SK-N-SH treated with all-trans-retinoic acid at 6 μM for 48 hours (cell line): Measurements from ENCODE around the gene NPC1L1.

Experiments used
- ATAC-seq: fragments of 200-7000 bp; cut with Tn5 transposase; 3 replicates; pipeline ENCODE4 v1.9.1; 2020; ENCODE audit warnings: mild to moderate bottlenecking, moderate library complexity
- BACH2 ChIP-seq: fragments of 250-450 bp; sonication (Bioruptor Pico); IDR thresholded peaks from 2 replicates; pipeline ENCODE4 v1.9.0; 2021; ENCODE audit warnings: mild to moderate bottlenecking, borderline replicate concordance
- CREB5 ChIP-seq: fragments of 250-450 bp; sonication (Bioruptor Pico); IDR thresholded peaks from 2 replicates; pipeline ENCODE4 v1.5.1; 2020; ENCODE audit warnings: low read depth, mild to moderate bottlenecking, moderate library complexity
- CSDC2 ChIP-seq: fragments of 250-450 bp; sonication (Bioruptor Pico); IDR thresholded peaks from 2 replicates; pipeline ENCODE4 v1.5.0; 2020; ENCODE audit warnings: mild to moderate bottlenecking, moderate library complexity
- CSRNP3 ChIP-seq: fragments of 250-450 bp; sonication (Bioruptor Pico); IDR thresholded peaks from 2 replicates; pipeline ENCODE4 v1.5.1; 2021; ENCODE audit warnings: mild to moderate bottlenecking, moderate library complexity
- ESRRG ChIP-seq: fragments of 250-450 bp; sonication (Bioruptor Pico); IDR thresholded peaks from 2 replicates; pipeline ENCODE4 v1.6.1; 2021; ENCODE audit warnings: mild to moderate bottlenecking
- ISL1 ChIP-seq: fragments of 250-450 bp; sonication (Bioruptor Pico); IDR thresholded peaks from 2 replicates; pipeline ENCODE4 v2.1.2; 2022; ENCODE audit warnings: mild to moderate bottlenecking, moderate library complexity
- OSR1 ChIP-seq: fragments of 250-450 bp; sonication (Bioruptor Pico); IDR thresholded peaks from 2 replicates; pipeline ENCODE4 v1.8.0; 2022; ENCODE audit warnings: moderate library complexity, mild to moderate bottlenecking, inconsistent platforms
- PATZ1 ChIP-seq: fragments of 250-450 bp; sonication (Bioruptor Pico); IDR thresholded peaks from 2 replicates; pipeline ENCODE4 v1.8.0; 2020; ENCODE audit warnings: mild to moderate bottlenecking, moderate library complexity, borderline replicate concordance
- POU6F1 ChIP-seq: fragments of 250-450 bp; sonication (Bioruptor Pico); IDR thresholded peaks from 2 replicates; pipeline ENCODE4 v1.8.0; 2021; ENCODE audit warnings: low read depth, mild to moderate bottlenecking, moderate library complexity, borderline replicate concordance
- PPARA ChIP-seq: fragments of 250-450 bp; sonication (Bioruptor Pico); IDR thresholded peaks from 2 replicates; pipeline ENCODE4 v1.5.0; 2020; ENCODE audit warnings: mild to moderate bottlenecking, borderline replicate concordance
- RARB ChIP-seq: fragments of 250-450 bp; sonication (Bioruptor Pico); IDR thresholded peaks from 2 replicates; pipeline ENCODE4 v1.8.0; 2021; ENCODE audit warnings: mild to moderate bottlenecking, moderate library complexity
- SNAI2 ChIP-seq: fragments of 250-450 bp; sonication (Bioruptor Pico); IDR thresholded peaks from 2 replicates; pipeline ENCODE4 v1.5.0; 2020; ENCODE audit warnings: mild to moderate bottlenecking, moderate library complexity
- TCF4 ChIP-seq: fragments of 250-450 bp; sonication (Bioruptor Pico); IDR thresholded peaks from 2 replicates; pipeline ENCODE4 v1.8.0; 2021; ENCODE audit warnings: mild to moderate bottlenecking, moderate library complexity, borderline replicate concordance
- TOX ChIP-seq: fragments of 250-450 bp; sonication (Bioruptor Pico); IDR thresholded peaks from 2 replicates; pipeline ENCODE4 v1.8.0; 2021; ENCODE audit warnings: mild to moderate bottlenecking, moderate library complexity, borderline replicate concordance
- TSHZ2 ChIP-seq: fragments of 250-450 bp; sonication (Bioruptor Pico); IDR thresholded peaks from 2 replicates; pipeline ENCODE4 v1.5.0; 2020; ENCODE audit warnings: mild to moderate bottlenecking, moderate library complexity
- ZC3H10 ChIP-seq: fragments of 250-450 bp; sonication (Bioruptor Pico); IDR thresholded peaks from 2 replicates; pipeline ENCODE4 v1.5.1; 2021; ENCODE audit warnings: mild to moderate bottlenecking, moderate library complexity
- ZFP3 ChIP-seq: fragments of 250-450 bp; sonication (Bioruptor Pico); IDR thresholded peaks from 2 replicates; pipeline ENCODE4 v1.5.0; 2020; ENCODE audit warnings: mild to moderate bottlenecking, moderate library complexity
- ZFP30 ChIP-seq: fragments of 450-650 bp; formaldehyde crosslinking; IDR thresholded peaks from 2 replicates; pipeline ENCODE4 v1.5.0; 2022; ENCODE audit warnings: mild to moderate bottlenecking, moderate library complexity
- ZNF565 ChIP-seq: fragments of 450-650 bp; formaldehyde crosslinking; conservative IDR thresholded peaks from 2 replicates; pipeline ENCODE4 v1.5.0; 2020; ENCODE audit warnings: low read depth, mild to moderate bottlenecking, moderate library complexity
- ZNF8 ChIP-seq: fragments of 450-650 bp; formaldehyde crosslinking; IDR thresholded peaks from 2 replicates; pipeline ENCODE4 v1.5.0; 2020; ENCODE audit warnings: mild to moderate bottlenecking, moderate library complexity

NPC1L1 gene

GRCh38 chr7:44497155-44498027 lies 43.7 kb downstream of the NPC1L1 start (continued):
- TF ChIP-seq POU6F1, result no peak
- no peak for TF ChIP-seq BACH2 (CRISPR knock-in tag)
- no peak for TF ChIP-seq CSDC2 (CRISPR knock-in tag)
- TF ChIP-seq PPARA (CRISPR knock-in tag), result no peak
- TF ChIP-seq ZNF565 (CRISPR knock-in tag), result no peak
- no peak for TF ChIP-seq SNAI2 (CRISPR knock-in tag)
- TF ChIP-seq TOX, result no peak

- ATAC-seq, result no peak
- no peak for TF ChIP-seq PPARA (CRISPR knock-in tag)
- TF ChIP-seq ZC3H10 (CRISPR knock-in tag), result no peak
- TF ChIP-seq CSDC2 (CRISPR knock-in tag), result no peak
- TF ChIP-seq OSR1 (CRISPR knock-in tag), result no peak
- TF ChIP-seq SNAI2 (CRISPR knock-in tag), result no peak
- no peak for TF ChIP-seq TOX
- TF ChIP-seq ESRRG (CRISPR knock-in tag), result no peak
- TF ChIP-seq ISL1 (CRISPR knock-in tag), result no peak
- no peak for TF ChIP-seq CSRNP3
- TF ChIP-seq ZFP30, result no peak
Measured at GRCh38 chr7:44496385-44496784, 44.7 kb downstream of the NPC1L1 start.

GRCh38 chr7:44494960-44495359 lies 46.2 kb downstream of the NPC1L1 start:
- TF ChIP-seq SNAI2 (CRISPR knock-in tag) (no peak), ESRRG (CRISPR knock-in tag) (no peak)
- no peak for ATAC-seq

GRCh38 chr7:44491229-44491628 lies 49.9 kb downstream of the NPC1L1 start:
- TF ChIP-seq ISL1 (CRISPR knock-in tag) (no peak), TSHZ2 (CRISPR knock-in tag) (no peak), RARB (CRISPR knock-in tag) (no peak), ZC3H10 (CRISPR knock-in tag) (no peak), PATZ1 (CRISPR knock-in tag) (no peak), ZNF8 (no peak), CSDC2 (CRISPR knock-in tag) (no peak), TCF4 (CRISPR knock-in tag) (no peak), BACH2 (CRISPR knock-in tag) (no peak), SNAI2 (CRISPR knock-in tag) (no peak), OSR1 (CRISPR knock-in tag) (no peak), ZFP3 (CRISPR knock-in tag) (no peak), ZFP30 (no peak), ESRRG (CRISPR knock-in tag) (no peak), ZNF565 (CRISPR knock-in tag) (no peak), PPARA (CRISPR knock-in tag) (no peak), CREB5 (CRISPR knock-in tag) (no peak)
- TF ChIP-seq, all 23 proteins: peak for 0
- ATAC-seq, result no peak
